RPMI8226 (cell line): Measurements from ENCODE around the gene DTNA.
"Not testable (repeated sequence)": the region's sequence is repeated elsewhere in the genome, so short reads cannot be mapped to it uniquely, and the experiment has no call there.

Experiments used
- DNase-seq: peaks from one replicate; pipeline ENCODE4 v3.0.0-alpha.2; 2015

The DTNA gene

GRCh38 chr18:34709750-34710441, at the start of gene DTNA:
DTNA (plus strand) TSS chr18:34710298; CDS start chr18:34755977, 45,679 bp downstream.
- DNase-seq, result no peak

DNA sequence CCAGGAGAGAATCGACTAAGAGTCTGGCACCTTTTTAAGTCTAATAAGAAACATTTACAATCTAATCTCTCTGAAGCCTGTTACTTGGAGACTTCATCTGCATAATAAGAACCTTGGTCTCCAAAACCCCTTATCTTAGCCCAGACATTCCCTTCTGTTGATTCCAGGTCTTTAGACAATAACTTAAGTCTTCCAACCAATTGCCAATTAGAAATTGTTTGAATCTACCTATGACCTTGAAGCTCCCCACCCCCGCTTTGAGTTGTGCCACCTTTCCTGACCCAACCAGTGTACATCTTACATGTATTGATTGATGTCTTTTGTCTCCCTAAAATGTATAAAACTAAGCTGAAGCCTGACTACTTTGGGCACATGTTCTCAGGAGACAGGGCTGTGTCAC, 49.5 kb upstream of the DTNA start:
- DNase-seq, result no peak

- DNase-seq, result peak; percentile 63
Measured at GRCh38 chr18:34661464-34662087, 48.5 kb upstream of the DTNA start.

- no peak for DNase-seq
Measured at GRCh38 chr18:34676816-34677574, 33.1 kb upstream of the DTNA start.

- DNase-seq, result not testable (repeated sequence)
Measured at GRCh38 chr18:34689750-34690149, 20.3 kb upstream of the DTNA start.

- DNase-seq, result no peak
Measured at GRCh38 chr18:34691614-34692013, 18.5 kb upstream of the DTNA start.

DNA sequence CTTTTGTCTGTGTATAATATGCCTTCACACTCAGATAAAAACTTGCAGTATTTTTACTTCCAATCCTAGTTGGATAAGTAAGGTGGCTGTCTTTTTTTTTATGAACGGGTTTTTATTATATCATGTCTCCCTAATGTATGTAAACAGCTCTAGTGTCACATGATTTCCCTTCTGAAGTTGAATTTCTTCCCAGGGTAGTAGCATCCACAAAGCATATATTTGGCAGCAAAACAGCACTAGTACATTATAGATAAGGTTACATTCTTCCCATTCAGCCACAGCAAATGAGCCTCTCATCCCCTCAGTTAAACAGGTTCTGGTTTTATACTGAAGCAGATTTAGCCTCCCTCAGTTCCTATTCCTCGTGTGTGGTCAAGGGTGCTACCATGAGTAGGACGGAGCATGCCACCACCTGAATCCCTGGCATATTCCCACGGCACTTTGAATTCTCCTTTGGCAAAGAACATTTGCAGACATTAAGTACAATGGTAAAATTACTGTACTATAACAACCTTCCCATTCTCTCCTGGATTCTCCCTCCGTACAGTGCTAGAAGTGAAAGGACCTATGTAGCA, 15.4 kb upstream of the DTNA start:
- DNase-seq, result no peak

DNA sequence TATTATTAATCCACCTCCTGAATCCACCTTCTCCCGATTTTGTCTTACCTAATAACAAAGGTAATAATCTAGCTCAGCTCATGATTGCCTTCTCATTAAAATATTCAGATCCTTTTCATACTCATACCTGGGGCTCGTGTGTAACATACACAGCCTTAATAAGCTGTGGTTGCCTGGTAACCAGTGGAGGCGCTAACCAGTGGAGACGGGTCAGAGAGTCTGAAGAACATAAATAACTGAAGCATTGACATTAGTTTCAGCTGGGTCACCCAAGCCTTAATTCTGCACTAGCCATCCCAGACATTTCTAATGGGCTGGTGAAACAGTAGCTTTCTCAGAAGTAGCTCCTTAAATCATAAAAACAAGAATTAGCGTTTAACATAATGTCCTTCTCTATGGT, 14.8 kb upstream of the DTNA start:
- DNase-seq, result no peak

- DNase-seq, result no peak
Measured at GRCh38 chr18:34696671-34697070, 13.4 kb upstream of the DTNA start.

DNA sequence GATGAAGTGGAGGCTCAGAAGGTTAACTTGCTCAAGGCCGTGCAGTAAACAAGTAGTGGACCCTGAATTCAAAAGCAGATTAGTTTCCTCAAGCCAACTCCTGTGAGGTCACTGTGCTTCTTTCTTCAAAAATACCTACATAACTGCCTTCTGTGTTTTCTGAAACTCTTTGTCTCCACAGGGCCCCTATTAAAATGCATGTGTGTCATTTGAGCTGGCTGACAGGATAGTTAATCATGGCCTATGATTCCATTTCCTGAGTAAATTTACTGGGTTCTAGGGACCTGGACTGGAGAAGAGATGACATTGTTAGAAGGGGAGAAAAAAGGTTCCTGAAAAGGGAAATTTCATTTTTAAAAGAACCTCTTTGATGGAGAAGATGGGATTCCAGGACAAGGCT, 12.9 kb upstream of the DTNA start:
- no peak for DNase-seq

DNA sequence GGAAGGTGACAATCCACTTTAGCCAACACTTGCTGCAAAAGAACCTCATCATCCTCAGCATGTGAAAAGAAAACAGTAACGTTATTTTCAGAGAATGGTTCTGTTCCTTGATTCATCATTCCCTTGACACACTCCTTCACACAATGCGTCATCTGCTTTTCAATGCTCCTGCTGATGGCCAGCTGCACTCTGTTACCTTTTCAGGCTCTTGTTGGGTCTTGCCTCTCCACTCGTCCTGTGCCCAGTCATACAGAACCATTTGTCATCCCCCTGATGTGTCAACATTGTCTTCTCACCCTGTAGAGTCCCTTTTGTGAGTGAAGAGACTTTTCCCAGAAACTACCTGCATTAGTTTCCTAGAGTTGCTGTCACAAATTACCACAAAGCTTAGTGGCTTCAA, 12.2 kb upstream of the DTNA start:
- no peak for DNase-seq

DNA sequence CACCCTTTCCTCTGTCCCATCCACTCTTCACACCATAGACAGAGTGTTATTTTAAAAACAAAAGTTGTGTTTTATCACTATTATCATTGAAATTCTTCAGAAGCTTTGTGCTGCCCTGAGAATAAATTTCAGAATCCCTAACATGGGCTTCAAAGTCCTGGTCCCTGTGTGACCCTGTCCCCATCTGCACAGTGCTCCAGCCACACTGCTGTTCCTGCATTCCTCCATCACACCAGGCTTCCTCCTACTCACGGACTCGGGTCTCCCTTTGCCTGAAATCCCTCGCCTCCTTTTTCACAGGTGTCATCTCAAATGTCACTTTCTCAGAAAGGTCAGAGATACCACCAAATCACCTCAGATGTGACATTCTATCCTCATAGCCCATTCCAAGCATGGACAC, 8.2 kb upstream of the DTNA start:
- DNase-seq, result no peak

DNA sequence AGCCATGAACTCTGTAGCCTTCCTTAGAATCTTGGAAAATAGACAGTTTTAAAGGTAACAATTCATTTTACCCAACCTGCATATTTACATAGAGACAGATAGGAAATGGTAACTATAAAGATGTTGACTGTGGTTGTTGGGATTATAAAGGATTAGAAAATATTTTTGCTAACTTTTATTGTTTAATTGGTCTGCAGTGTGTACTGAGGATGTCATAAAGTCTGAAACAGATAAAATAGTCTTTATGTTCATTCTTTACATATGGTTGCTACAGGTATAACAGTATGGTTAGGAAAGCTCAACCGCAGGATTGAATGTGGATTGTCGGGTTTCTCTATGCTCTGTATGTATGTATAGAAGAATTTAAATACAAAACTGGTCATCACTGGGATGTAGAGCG, 7.3 kb upstream of the DTNA start:
- no peak for DNase-seq

- no peak for DNase-seq
Measured at GRCh38 chr18:34704074-34704473, 6.0 kb upstream of the DTNA start.

DNA sequence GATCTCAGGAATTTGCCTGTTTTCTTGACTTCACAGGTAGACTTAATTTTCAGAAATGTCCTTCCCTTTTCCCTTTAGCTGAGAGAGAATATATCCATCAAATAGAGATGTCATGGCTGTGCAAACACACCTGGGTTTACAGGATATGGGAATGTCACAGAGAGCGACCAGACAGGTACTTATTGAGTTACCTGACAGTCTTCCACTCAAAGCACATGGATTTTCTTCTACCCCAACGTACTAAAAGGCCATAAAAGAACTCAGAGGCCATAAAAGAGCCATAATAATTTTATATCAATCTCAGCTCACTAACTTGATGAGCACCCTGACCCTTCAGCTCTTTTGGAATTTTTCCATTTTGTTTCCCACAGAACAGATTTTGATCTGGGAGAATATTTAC, 5.3 kb upstream of the DTNA start:
- no peak for DNase-seq

- DNase-seq, result no peak
Measured at GRCh38 chr18:34707670-34708069, 2.4 kb upstream of the DTNA start.

GRCh38 chr18:34709104-34709503, 994 bp upstream of the DTNA start:
- no peak for DNase-seq

DNA sequence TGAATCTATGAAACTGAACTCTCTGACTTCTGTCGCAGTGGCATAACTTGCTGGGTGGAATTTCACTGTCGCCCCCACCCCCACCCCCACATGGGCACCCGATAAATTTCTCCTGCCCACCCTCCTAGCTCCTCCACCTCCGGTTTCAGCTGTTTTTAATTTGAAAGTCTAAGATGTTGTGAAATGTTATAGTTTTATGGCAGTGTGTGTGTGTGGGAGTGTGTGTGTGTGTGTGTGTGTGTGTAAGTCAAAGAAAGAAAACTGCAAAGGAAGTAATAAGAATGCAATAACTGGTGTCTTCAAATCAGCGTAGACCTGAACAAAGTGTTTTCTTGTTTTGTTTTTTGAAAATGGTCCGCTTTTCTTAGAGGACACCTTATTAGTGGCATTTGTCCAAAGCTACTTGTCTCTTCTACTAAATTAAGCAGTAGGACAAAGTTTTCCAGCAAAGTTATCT, 388 bp downstream of the DTNA start:
- no peak for DNase-seq

GRCh38 chr18:34710934-34711333, 836 bp downstream of the DTNA start:
- no peak for DNase-seq

DNA sequence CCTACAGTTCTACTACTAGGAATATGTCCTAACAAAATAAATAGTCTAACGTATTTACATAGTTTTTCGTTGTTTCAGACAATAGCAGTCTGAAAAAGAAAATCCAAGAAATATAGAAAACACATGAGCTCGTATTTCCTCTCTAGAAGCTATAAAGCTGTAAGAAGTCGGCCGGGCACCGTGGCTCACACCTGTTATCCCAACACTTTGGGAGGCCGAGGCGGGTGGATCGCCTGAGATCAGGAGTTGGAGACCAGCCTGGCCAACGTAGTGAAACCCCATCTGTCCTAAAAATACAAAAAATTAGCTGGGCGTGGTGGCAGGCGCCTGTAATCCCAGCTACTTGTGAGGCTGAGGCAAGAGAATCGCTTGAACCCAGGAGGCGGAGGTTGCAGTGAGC, 6.0 kb downstream of the DTNA start:
- not testable (repeated sequence) for DNase-seq

GRCh38 chr18:34718610-34719009, 8.5 kb downstream of the DTNA start:
- no peak for DNase-seq

- DNase-seq, result no peak
Measured at GRCh38 chr18:34720220-34720619, 10.1 kb downstream of the DTNA start.

GRCh38 chr18:34723143-34723542, 13.0 kb downstream of the DTNA start:
- no peak for DNase-seq

DNA sequence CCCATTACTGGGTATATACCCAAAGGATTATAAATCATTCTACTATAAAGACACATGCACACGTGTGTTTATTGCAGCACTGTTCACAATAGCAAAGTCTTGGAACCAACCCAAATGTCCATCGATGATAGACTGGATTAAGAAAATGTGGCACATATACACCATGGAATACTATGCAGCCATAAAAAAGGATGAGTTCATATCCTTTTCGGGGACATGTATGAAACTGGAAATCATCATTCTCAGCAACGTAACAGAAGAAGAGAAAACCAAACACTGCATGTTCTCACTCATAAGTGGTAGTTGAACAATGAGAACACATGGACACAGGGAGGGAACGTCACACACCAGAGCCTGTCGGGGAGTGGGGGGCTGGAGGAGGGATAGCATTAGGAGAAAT, 15.6 kb downstream of the DTNA start:
- not testable (repeated sequence) for DNase-seq
